Neutrophil (primary cell): ENCODE results near the gene CPN2.

Experiments
- H3K27ac ChIP-seq: fragments of 200-600 bp; sonication (generic); 2 replicates; pipeline ENCODE4 v1.5.1; 2016; ENCODE audit warnings: mild to moderate bottlenecking, moderate library complexity
- H3K27me3 ChIP-seq: fragments of 200-600 bp; sonication (generic); 2 replicates; pipeline ENCODE4 v1.6.0; 2016; ENCODE audit warnings: mild to moderate bottlenecking
- H3K36me3 ChIP-seq: fragments of 200-600 bp; sonication (generic); 2 replicates; pipeline ENCODE4 v1.5.1; 2017
- H3K4me1 ChIP-seq, 2 experiments: fragments of 200-600 bp in 1 of 2; sonication (generic) in 1 of 2; 1 replicate in 1 of 2; 2 replicates in 1 of 2; pipeline versions ENCODE4 v1.5.1 to v1.6.1; 2013 to 2016; ENCODE audit warnings: low read depth in 1 of 2, low read length in 1 of 2, mild to moderate bottlenecking in 1 of 2, moderate library complexity in 1 of 2; ENCODE audit not compliant: control insufficient read depth in 1 of 2, insufficient read depth in 1 of 2
- H3K4me3 ChIP-seq, 2 experiments: fragments of 200-600 bp in 1 of 2; sonication (generic) in 1 of 2; 1 replicate in 1 of 2; 2 replicates in 1 of 2; pipeline ENCODE4 v1.5.1; 2013 to 2016; ENCODE audit warnings: low read depth in 1 of 2, low read length in 1 of 2, mild to moderate bottlenecking in 1 of 2, moderate library complexity in 1 of 2
- H3K9me3 ChIP-seq: fragments of 200-600 bp; sonication (generic); 2 replicates; pipeline ENCODE4 v1.5.1; 2016
- TF ChIP-seq, protein P1 (sequence below): fragments of 200-600 bp; sonication (generic); IDR thresholded peaks from 2 replicates; pipeline ENCODE4 v1.5.1; 2016; ENCODE audit warnings: antibody characterized with exemption

Gene CPN2

DNA sequence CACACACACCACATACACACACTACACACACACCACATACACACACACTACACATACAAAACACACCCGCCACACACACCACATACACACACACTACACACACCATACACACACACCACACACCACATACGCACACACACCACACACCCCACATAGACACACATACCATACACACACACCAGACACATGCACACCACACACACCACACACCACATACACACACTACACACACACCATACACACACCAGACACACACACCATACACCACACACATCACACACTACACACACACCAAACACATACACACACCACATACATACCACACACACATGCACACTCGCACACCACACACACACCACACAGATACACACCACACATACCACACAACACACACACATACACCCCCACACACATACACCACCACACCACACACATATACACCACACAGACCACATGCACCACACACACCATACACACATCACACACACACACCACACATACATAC lies 26.3 kb downstream of the CPN2 start:
- H3K4me1 ChIP-seq, result no peaks in the 10 kb centered on the region
- no peak overlapping the region for H3K4me3 ChIP-seq
- H3K9me3 ChIP-seq, result no peaks in the 10 kb centered on the region
- no peaks in the 10 kb centered on the region for H3K36me3 ChIP-seq
- H3K27me3 ChIP-seq, result peaks cover 57% of the 10 kb centered on the region
- no peak overlapping the region for H3K27ac ChIP-seq
- TF ChIP-seq, protein P1, sequence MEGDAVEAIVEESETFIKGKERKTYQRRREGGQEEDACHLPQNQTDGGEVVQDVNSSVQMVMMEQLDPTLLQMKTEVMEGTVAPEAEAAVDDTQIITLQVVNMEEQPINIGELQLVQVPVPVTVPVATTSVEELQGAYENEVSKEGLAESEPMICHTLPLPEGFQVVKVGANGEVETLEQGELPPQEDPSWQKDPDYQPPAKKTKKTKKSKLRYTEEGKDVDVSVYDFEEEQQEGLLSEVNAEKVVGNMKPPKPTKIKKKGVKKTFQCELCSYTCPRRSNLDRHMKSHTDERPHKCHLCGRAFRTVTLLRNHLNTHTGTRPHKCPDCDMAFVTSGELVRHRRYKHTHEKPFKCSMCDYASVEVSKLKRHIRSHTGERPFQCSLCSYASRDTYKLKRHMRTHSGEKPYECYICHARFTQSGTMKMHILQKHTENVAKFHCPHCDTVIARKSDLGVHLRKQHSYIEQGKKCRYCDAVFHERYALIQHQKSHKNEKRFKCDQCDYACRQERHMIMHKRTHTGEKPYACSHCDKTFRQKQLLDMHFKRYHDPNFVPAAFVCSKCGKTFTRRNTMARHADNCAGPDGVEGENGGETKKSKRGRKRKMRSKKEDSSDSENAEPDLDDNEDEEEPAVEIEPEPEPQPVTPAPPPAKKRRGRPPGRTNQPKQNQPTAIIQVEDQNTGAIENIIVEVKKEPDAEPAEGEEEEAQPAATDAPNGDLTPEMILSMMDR, result no peak

DNA sequence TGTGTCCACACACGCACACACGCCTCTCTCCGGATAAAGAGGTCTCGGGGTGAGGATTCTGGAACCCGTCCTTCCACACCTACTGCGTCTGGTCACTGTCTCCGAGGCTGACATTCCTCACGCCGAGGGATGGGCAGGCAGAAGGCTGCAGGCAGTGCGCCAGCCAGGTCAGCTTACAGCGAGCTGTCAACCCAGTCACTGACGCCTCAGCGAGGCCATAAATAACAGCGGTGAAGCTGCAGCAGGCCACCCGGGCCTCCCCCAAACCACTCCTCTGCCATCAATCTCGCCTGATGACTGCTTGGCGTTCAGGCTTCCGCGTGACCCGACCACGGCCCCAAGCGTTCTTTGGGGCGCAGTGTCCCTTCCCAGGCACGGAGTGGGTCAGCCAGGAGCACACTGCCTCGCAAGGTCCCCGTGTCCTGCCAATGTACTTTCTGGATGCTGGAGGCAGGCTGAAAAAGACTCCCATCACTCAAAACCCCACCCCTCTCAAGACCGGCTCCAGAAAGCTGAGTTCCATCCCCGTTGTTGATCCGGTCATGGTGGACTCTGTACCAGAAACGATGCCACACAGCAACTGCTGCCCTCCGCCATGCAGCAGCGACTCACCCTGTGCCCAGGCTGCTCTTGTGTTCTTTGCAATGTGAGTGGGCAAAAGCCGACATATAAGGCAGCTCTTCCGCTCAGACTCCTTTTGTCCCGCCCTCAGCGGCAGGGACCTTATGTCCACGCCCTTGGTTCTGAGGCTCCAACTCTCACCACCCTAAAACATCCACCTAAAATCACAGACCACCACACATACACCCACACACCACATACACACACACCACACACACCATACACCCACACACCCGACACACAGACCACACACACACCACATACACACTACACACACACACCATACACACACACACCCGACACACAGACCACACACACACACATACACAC lies 27.1 kb downstream of the CPN2 start:
- Histone ChIP-seq H3K4me1 (no peaks in the 10 kb centered on the region), H3K9me3 (no peaks in the 10 kb centered on the region), H3K4me3 (no peak overlapping the region), H3K27me3 (peaks cover 58% of the 10 kb centered on the region), H3K36me3 (no peaks in the 10 kb centered on the region), H3K27ac (no peak overlapping the region)
- TF ChIP-seq, protein P1, result no peak

DNA sequence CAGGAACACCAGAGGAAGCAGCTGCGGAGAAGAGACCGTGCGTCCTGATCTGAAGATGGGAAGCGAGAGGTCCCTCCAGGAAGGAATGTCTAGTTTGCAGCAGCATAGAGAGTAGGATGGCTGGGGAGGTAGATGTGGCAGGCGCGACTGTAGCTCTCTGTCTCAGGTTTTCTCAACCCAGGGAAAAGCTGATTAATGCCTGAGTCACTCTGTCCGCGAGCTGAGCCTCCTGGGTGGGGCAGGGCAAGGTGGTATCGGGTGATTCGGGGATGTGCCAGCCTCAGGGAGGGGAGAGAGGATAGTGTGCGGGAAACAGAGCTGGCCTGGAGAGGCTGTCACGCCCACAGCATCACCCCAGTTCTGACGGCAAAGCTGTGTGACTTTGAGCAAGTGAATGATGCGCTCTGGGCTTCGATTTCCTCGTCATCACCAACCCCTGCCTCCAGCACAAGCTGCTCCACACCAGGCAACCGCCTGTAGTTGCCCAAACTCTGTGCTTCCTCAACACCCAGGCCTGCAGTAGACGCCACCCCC lies 28.4 kb downstream of the CPN2 start:
- no peaks in the 10 kb centered on the region for H3K36me3 ChIP-seq
- no peak overlapping the region for H3K27ac ChIP-seq
- peaks cover 67% of the 10 kb centered on the region for H3K27me3 ChIP-seq
- no peaks in the 10 kb centered on the region for H3K9me3 ChIP-seq
- H3K4me3 ChIP-seq, result no peak overlapping the region
- H3K4me1 ChIP-seq, result no peaks in the 10 kb centered on the region
- TF ChIP-seq, protein P1, result no peak

DNA sequence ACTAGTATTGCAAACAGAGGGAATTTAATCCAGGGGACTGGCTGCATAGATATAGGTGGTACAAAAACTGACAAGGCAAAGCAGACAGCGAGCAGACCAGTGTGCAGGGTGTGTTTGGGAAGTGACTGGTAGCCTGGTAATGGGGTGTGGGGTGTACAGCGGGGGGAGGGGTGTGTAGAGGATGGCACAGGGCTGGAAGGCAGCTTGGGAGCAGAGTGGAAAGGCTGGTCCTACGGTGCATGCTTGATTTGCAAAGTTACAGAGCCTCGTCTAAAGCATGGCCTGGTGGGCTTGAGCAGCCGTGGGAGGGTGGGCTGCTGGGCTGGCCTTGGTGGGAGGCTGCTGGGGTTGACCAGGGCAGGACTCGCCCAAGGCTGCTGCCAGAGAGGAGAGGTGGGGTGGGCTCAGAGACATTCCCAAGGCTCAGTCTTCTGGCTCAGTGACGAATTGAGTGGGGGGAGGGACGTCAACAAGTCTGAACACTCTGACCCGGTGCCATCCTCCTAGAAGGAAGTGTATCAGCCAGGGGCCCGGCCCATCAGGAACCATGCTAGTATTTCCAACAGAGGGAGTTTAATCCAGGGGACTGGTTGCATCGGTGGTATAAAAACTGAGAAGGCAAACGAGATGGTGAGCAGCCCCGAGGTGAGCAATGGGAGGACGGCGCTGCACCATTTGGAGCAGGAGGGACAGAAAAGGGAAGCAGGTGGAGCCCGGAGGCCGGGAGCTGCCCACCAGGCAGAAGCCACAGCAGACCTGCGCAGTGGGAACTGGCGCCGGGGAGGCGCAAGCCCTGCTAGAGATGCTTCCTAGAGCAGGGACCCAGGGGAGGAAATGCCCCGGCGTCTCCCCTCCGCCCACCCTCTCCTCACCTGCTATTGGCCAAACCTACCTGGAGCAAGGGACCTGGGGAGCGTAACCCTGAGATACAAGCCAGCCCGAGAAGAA lies 29.2 kb downstream of the CPN2 start:
- H3K4me3 ChIP-seq, result no peak overlapping the region
- H3K36me3 ChIP-seq, result no peaks in the 10 kb centered on the region
- H3K27me3 ChIP-seq, result peaks cover 74% of the 10 kb centered on the region
- no peaks in the 10 kb centered on the region for H3K4me1 ChIP-seq
- H3K9me3 ChIP-seq, result no peaks in the 10 kb centered on the region
- TF ChIP-seq, protein P1, result no peak
- H3K27ac ChIP-seq, result no peak overlapping the region

DNA sequence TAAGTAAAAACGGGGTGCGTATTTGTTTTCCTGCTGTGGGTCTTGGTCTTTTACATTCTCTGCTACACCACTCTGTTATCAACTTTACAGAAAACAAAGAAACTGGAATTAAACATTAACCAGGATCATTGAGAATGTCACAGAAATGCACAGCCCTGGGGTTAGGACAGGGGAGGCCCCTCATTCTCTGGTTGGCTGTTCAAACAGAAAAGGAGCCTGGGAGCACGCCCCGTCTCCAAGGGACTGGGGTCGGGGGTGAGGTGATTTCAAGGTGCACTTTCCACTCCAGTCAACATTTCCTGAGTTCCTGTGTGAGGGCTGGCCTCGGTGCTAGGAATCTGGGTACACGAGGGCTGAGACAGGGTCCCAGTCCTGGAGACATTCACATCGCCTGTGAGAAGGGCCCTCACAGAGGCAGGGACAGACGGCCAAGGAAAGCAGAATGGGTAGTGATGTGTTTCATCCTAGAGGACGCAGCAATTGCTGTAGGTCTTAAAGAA lies 30.3 kb downstream of the CPN2 start:
- H3K9me3 ChIP-seq, result no peaks in the 10 kb centered on the region
- peaks cover 85% of the 10 kb centered on the region for H3K27me3 ChIP-seq
- H3K4me3 ChIP-seq, result no peak overlapping the region
- no peak overlapping the region for H3K27ac ChIP-seq
- no peaks in the 10 kb centered on the region for H3K36me3 ChIP-seq
- TF ChIP-seq, protein P1, result no peak
- H3K4me1 ChIP-seq, result peaks cover 0 to 4% of the 10 kb centered on the region in 2 experiments
